Nephron (organoid): ENCODE measurements around the gene OGFOD3.

Experiments
- H3K27ac Mint-ChIP-seq, 3 experiments: 2 replicates each; pipeline ENCODE4 v1.8.0; 2020; ENCODE audit warnings: mixed read lengths in 3 of 3, mild to moderate bottlenecking in 2 of 3, moderate library complexity in 1 of 3
- H3K27me3 Mint-ChIP-seq: 2 replicates; pipeline ENCODE4 v1.8.0; 2021; ENCODE audit warnings: low read depth, mild to moderate bottlenecking, moderate library complexity, mixed read lengths
- H3K36me3 Mint-ChIP-seq: 2 replicates; pipeline ENCODE4 v1.8.0; 2020; ENCODE audit warnings: low read depth, mixed read lengths
- H3K4me1 Mint-ChIP-seq: 2 replicates; pipeline ENCODE4 v1.8.0; 2020; ENCODE audit warnings: mixed read lengths
- H3K4me3 Mint-ChIP-seq, 3 experiments: 2 replicates each; pipeline ENCODE4 v1.8.0; 2020; ENCODE audit warnings: mild to moderate bottlenecking in 3 of 3, mixed read lengths in 3 of 3, moderate library complexity in 2 of 3
- H3K9me3 Mint-ChIP-seq: 2 replicates; pipeline ENCODE4 v1.8.0; 2020; ENCODE audit warnings: mixed read lengths
- TF ChIP-seq, protein P1 (sequence below), 3 experiments: fragments of 200-600 bp; sonication (generic); IDR thresholded peaks; one replicate each; pipeline ENCODE4 v1.5.0; 2021; ENCODE audit warnings: antibody characterized with exemption in 3 of 3; ENCODE audit not compliant: unreplicated experiment in 3 of 3

Gene OGFOD3

DNA sequence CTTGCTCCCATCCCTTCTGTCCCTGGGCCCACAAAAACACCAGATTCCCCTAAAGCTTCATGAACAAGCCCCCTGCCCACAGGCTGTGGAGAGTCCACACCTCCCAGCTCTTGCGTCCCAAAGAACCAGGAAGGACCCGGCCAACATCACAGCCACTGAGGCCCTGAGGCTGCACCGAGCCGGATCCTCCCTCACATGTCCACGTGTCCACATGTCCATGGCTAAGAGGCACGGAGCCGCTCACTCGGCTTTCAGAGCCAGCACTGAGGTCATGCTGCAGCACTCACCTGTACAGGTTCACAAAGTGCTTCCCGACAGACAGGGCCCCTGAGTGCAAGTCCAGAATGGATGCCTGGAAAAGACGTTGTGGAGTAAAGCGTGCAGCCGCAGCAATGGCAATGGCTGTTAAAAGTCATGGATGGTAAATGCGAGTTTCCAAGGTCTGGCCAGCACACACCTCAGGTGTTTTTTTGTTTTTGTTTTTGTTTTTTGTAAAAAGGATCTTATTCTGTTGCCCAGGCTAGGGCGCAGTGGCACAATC lies 12.2 kb downstream of the OGFOD3 start:
- H3K9me3 Mint-ChIP-seq, result no peaks in the 10 kb centered on the region
- peaks cover 27% of the 10 kb centered on the region for H3K4me1 Mint-ChIP-seq
- peaks cover 17% of the 10 kb centered on the region for H3K36me3 Mint-ChIP-seq
- H3K27ac Mint-ChIP-seq, result no peak overlapping the region
- H3K27me3 Mint-ChIP-seq, result no peaks in the 10 kb centered on the region
- H3K4me3 Mint-ChIP-seq, result no peak overlapping the region
- TF ChIP-seq, protein P1, sequence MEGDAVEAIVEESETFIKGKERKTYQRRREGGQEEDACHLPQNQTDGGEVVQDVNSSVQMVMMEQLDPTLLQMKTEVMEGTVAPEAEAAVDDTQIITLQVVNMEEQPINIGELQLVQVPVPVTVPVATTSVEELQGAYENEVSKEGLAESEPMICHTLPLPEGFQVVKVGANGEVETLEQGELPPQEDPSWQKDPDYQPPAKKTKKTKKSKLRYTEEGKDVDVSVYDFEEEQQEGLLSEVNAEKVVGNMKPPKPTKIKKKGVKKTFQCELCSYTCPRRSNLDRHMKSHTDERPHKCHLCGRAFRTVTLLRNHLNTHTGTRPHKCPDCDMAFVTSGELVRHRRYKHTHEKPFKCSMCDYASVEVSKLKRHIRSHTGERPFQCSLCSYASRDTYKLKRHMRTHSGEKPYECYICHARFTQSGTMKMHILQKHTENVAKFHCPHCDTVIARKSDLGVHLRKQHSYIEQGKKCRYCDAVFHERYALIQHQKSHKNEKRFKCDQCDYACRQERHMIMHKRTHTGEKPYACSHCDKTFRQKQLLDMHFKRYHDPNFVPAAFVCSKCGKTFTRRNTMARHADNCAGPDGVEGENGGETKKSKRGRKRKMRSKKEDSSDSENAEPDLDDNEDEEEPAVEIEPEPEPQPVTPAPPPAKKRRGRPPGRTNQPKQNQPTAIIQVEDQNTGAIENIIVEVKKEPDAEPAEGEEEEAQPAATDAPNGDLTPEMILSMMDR (IDR thresholded peaks at IDR 0.05; ENCODE audit: unreplicated experiment in 3 of 3), result no peak

GRCh38 chr17:82405051-82405450 lies 13.3 kb downstream of the OGFOD3 start:
- H3K27ac Mint-ChIP-seq, result no peak overlapping the region
- H3K4me1 Mint-ChIP-seq, result peaks cover 36% of the 10 kb centered on the region
- H3K27me3 Mint-ChIP-seq, result no peaks in the 10 kb centered on the region
- H3K36me3 Mint-ChIP-seq, result peaks cover 25% of the 10 kb centered on the region
- no peak overlapping the region for H3K4me3 Mint-ChIP-seq
- no peaks in the 10 kb centered on the region for H3K9me3 Mint-ChIP-seq
- TF ChIP-seq, protein P1 (IDR thresholded peaks at IDR 0.05; ENCODE audit: unreplicated experiment in 3 of 3), result no peak

DNA sequence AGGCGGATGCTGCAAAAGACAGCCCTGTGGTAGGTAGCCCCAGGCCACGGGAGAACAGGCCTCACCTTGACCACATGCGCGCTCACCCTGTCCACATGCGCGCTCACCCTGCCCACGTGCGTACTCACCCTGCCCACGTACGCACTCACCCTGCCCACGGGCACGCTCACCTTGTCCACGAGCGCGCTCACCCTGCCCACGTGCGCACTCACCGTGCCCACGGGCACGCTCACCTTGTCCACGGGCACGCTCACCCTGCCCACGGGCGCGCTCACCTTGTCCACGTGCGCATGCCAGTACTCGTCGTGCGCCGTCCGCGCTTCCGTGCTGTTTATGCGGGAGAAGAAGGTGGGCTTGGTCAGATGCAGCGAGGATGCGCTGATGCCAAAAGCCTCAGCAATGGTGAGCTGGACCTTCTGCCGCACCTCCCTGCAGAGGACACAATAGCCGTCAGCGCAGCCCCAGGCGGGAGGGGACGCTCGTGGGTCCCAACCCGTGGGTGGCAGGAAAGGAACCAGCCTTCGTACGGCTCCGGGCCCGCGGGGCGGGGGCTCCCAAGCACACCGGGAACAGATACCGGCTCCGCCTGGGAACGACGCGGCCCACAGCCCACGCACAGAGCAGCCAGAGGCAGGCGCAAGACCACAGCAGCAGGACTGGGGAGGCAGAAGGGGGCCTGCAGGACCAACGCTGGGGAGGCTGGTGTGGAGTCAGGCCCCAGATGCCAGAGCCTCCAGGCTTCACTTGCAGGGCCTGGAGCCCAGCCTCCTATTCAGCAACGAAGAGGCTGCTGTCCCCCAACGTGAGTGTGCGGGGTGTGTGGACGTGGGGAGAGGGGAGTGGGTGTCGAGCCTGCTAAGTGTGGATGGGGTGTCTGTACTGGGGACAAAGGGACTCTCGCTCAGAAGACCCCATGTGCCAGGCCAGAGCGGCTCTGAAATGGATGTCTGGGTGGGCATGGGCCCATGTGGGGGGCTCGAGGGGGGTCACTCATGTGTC lies 14.4 kb downstream of the OGFOD3 start:
- Mint-ChIP-seq H3K36me3 (peaks cover 25% of the 10 kb centered on the region), H3K9me3 (no peaks in the 10 kb centered on the region), H3K4me1 (peaks cover 42% of the 10 kb centered on the region), H3K27me3 (no peaks in the 10 kb centered on the region), H3K27ac (no peak overlapping the region), H3K4me3 (no peak overlapping the region)
- TF ChIP-seq, protein P1 (IDR thresholded peaks at IDR 0.05; ENCODE audit: unreplicated experiment in 3 of 3), result no peak

- Mint-ChIP-seq H3K4me1 (peaks cover 32% of the 10 kb centered on the region), H3K27me3 (no peaks in the 10 kb centered on the region), H3K4me3 (no peak overlapping the region), H3K27ac (no peak overlapping the region), H3K9me3 (no peaks in the 10 kb centered on the region), H3K36me3 (peaks cover 25% of the 10 kb centered on the region)
- TF ChIP-seq, protein P1 (IDR thresholded peaks at IDR 0.05; ENCODE audit: unreplicated experiment in 3 of 3), result no peak
Observed at GRCh38 chr17:82402865-82403264, 15.5 kb downstream of the OGFOD3 start.

DNA sequence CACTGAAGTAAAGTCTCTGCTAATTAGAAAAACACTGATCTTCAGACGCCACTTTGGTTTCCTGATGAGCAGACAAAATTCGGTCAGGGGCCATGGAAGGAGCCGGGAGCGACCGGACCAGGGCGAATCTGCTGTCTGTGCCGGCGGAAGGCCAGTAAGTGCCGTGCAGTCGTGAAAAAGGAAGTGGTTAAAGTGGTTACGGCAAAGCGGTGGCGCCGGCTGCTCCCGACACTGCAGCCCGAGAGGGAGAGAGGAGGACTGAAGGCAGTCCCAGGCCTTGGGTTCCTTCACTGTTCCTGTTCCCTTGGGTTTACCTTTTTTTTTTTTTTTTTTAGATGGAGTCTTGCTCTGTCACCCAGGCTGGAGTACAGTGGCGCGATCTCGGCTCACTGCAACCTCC lies 17.6 kb downstream of the OGFOD3 start:
- Mint-ChIP-seq H3K4me1 (peaks cover 35% of the 10 kb centered on the region), H3K4me3 (no peak overlapping the region), H3K9me3 (no peaks in the 10 kb centered on the region), H3K27ac (peak overlapping the region in 1 of 3 experiments; percentile 90), H3K27me3 (no peaks in the 10 kb centered on the region), H3K36me3 (peaks cover 26% of the 10 kb centered on the region)
- TF ChIP-seq, protein P1 (IDR thresholded peaks at IDR 0.05; ENCODE audit: unreplicated experiment in 3 of 3), result no peak
